Left ventricle myocardium inferior (tissue), 1 donor: ENCODE data around the gene PFDN1. TPM values are rescaled to one million over a fixed set of nuclear protein-coding genes. Genes with fewer than 3 reads are reported as not detected.

Experiments
- DNase-seq: peaks from one replicate; pipeline ENCODE4 v3.0.0-alpha.2; 2020
- H3K27ac ChIP-seq: fragments of 200-600 bp; replicated peaks from 2 replicates; pipeline ENCODE4 v1.8.0; 2021
- H3K27me3 ChIP-seq: fragments of 200-600 bp; 2 replicates; pipeline ENCODE4 v1.8.0; 2021; ENCODE audit warnings: low read depth
- H3K36me3 ChIP-seq: fragments of 200-600 bp; 2 replicates; pipeline ENCODE4 v1.8.0; 2021
- H3K4me1 ChIP-seq: fragments of 200-600 bp; 2 replicates; pipeline ENCODE4 v1.8.0; 2021
- H3K4me3 ChIP-seq: fragments of 200-600 bp; 2 replicates; pipeline ENCODE4 v1.8.0; 2021; ENCODE audit warnings: mild to moderate bottlenecking, moderate library complexity
- H3K9me3 ChIP-seq: fragments of 200-600 bp; replicated peaks from 2 replicates; pipeline ENCODE4 v1.8.0; 2021
- intact Hi-C: fragments of 100-400 bp; cut with micrococcal nuclease; formaldehyde crosslinking; loops from one replicate; pipeline ENCODE4 v1.11.0; 2022
- total RNA-seq: library from RNA; stranded (reverse); fragmentation: NEBNext Ultra II Directional; extraction: Animal tissue kit (Norgen Biotek cat#: 25700); gene quantifications from one replicate; pipeline ENCODE4 v1.2.1, GENCODE V29; 2021
- TF ChIP-seq, protein P1 (sequence below): fragments of 200-600 bp; IDR thresholded peaks from 2 replicates; pipeline ENCODE4 v1.8.0; 2021; ENCODE audit warnings: antibody characterized with exemption, mild to moderate bottlenecking, borderline replicate concordance
- donor health status: DM: no; HTN: yes; CAD: no; lungs with severe emphysema.

Gene PFDN1
- total RNA-seq, 1 donor from 2014 or later: 68.7 TPM

DNA sequence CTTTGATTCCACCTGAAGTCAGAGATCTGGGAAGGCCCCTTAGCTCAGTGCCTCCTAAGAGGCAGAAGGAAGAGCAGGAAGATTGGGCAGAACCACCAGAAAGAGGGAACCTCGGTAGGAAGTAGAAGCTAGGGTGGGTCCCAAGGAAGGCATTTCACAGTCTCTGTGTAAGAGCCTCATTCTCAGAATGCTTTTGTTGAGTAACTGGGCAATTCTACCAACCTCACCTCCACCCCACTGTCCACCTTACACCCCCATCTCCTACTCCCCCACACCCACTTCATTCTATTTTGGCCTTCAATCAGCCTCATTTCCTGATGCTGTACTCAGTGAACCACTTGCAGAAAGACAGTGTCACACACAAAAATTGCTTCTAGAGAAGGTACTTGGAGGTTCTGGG lies 40.0 kb upstream of the PFDN1 start:
- Histone ChIP-seq H3K4me1 (peaks cover 97% of the 10 kb centered on the region), H3K4me3 (peak overlapping the region; percentile 75), H3K27me3 (no peaks in the 10 kb centered on the region), H3K36me3 (peaks cover 22% of the 10 kb centered on the region), H3K27ac (peak overlapping the region; percentile 92), H3K9me3 (no peaks in the 10 kb centered on the region)
- intact Hi-C loops: no loop called here
- TF ChIP-seq, protein P1, sequence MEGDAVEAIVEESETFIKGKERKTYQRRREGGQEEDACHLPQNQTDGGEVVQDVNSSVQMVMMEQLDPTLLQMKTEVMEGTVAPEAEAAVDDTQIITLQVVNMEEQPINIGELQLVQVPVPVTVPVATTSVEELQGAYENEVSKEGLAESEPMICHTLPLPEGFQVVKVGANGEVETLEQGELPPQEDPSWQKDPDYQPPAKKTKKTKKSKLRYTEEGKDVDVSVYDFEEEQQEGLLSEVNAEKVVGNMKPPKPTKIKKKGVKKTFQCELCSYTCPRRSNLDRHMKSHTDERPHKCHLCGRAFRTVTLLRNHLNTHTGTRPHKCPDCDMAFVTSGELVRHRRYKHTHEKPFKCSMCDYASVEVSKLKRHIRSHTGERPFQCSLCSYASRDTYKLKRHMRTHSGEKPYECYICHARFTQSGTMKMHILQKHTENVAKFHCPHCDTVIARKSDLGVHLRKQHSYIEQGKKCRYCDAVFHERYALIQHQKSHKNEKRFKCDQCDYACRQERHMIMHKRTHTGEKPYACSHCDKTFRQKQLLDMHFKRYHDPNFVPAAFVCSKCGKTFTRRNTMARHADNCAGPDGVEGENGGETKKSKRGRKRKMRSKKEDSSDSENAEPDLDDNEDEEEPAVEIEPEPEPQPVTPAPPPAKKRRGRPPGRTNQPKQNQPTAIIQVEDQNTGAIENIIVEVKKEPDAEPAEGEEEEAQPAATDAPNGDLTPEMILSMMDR: no peak
- DNase-seq: no peak

DNA sequence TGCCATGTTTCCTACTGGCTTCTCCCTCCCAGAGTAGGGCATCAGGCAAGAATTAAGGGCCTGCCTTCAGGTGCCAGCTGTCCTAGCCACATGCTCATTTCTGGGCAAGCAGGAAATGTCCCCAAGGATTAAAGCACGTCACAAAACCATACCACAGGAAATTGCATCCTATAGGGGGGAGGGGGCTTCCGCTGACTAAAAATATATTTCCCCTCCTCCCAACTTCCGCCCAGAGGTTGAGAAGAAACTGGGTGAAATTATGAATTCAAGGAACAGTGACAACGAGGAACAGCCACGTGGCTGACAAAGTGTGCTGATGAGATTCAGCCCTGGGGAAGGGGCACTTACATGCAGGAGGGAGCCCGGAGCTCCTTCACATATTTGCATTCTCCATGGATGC lies 39.4 kb upstream of the PFDN1 start:
- intact Hi-C loops: no loop called here
- H3K4me3 ChIP-seq: peak overlapping the region; percentile 75
- H3K4me1 ChIP-seq: peaks cover 97% of the 10 kb centered on the region
- peak overlapping the region; percentile 92 for H3K27ac ChIP-seq
- H3K36me3 ChIP-seq: peaks cover 22% of the 10 kb centered on the region
- TF ChIP-seq, protein P1: no peak
- DNase-seq: no peak
- H3K27me3 ChIP-seq: no peaks in the 10 kb centered on the region
- H3K9me3 ChIP-seq: no peaks in the 10 kb centered on the region

DNA sequence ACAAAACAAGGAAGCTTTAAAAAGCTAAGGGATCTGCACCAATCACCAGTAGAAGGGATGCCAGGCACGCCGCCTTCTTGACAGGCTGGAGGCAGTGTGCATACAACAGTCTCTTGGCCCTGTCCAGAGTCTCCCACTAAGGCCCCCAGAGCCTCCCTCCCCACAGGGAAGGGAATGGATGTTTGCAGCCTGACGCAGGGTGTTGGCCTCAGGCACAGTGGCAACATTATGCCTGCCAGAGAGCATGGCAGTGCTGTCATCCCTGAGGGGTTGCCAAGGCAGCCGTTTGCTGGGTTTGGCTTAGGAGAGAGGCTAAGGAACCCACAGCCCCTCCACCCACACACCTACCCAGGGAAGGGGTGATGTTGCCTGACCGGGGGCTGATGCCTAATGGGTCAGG lies 38.7 kb upstream of the PFDN1 start:
- intact Hi-C loops: no loop called here
- Histone ChIP-seq H3K4me3 (peak overlapping the region; percentile 75), H3K27me3 (no peaks in the 10 kb centered on the region), H3K27ac (peak overlapping the region; percentile 92), H3K36me3 (peaks cover 22% of the 10 kb centered on the region), H3K9me3 (no peaks in the 10 kb centered on the region), H3K4me1 (peaks cover 98% of the 10 kb centered on the region)
- TF ChIP-seq, protein P1: no peak
- DNase-seq: peak; percentile 68

DNA sequence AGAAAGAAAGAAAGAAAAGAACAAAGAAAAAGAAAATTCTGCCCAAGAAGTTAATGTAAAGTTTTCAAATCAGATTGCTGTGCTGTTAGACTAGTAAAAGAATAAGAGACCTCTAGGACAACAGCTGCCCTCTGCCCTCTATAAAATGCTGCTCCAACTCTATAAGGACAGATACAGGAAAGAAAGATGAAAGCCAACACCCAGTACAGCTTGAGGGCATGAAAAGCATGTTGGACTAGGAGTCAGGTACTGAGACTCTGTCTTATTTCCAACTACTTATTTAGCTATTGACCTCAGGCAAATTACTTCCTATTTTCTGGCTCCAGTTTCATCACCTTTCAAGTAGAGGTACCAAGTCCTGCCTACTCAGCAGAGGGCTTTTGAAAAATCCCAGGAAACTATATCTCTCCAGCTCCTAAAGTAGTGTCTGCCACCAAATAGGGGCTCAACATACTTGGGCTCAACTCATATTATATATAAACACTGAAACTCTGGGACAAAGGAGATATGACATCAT lies 37.8 kb upstream of the PFDN1 start:
- intact Hi-C loops: no loop called here
- peaks cover 24% of the 10 kb centered on the region for H3K36me3 ChIP-seq
- peak overlapping the region; percentile 92 for H3K27ac ChIP-seq
- H3K9me3 ChIP-seq: no peaks in the 10 kb centered on the region
- peaks cover 100% of the 10 kb centered on the region for H3K4me1 ChIP-seq
- peak overlapping the region; percentile 12 for H3K4me3 ChIP-seq
- TF ChIP-seq, protein P1: no peak
- DNase-seq: no peak
- H3K27me3 ChIP-seq: no peaks in the 10 kb centered on the region

DNA sequence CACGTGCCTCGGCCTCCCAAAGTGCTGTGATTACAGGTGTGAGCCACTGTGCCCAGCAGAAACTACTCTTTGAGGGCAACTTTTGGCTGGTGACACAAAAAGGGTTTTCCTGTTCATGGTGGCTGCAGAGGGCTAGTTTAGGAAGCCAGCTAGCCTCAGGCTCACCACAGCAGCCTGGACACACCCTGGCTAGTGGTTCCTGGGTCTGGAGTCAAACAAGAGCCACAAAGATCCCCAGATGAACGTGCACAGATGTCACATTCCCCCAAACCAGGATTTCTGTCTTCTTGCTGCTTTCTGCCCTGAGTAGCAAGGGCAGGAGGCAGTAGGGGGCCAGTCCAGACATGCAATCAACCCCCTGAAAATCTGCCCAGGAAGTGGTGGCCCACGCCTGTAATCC lies 36.7 kb upstream of the PFDN1 start:
- peaks cover 97% of the 10 kb centered on the region for H3K4me1 ChIP-seq
- peak overlapping the region; percentile 92 for H3K27ac ChIP-seq
- no peak for DNase-seq
- H3K9me3 ChIP-seq: no peaks in the 10 kb centered on the region
- peaks cover 32% of the 10 kb centered on the region for H3K36me3 ChIP-seq
- H3K27me3 ChIP-seq: no peaks in the 10 kb centered on the region
- intact Hi-C loops: no loop called here
- H3K4me3 ChIP-seq: no peak overlapping the region
- TF ChIP-seq, protein P1: no peak
